Measurements from ENCODE around the gene HTRA3.

The HTRA3 gene

DNA sequence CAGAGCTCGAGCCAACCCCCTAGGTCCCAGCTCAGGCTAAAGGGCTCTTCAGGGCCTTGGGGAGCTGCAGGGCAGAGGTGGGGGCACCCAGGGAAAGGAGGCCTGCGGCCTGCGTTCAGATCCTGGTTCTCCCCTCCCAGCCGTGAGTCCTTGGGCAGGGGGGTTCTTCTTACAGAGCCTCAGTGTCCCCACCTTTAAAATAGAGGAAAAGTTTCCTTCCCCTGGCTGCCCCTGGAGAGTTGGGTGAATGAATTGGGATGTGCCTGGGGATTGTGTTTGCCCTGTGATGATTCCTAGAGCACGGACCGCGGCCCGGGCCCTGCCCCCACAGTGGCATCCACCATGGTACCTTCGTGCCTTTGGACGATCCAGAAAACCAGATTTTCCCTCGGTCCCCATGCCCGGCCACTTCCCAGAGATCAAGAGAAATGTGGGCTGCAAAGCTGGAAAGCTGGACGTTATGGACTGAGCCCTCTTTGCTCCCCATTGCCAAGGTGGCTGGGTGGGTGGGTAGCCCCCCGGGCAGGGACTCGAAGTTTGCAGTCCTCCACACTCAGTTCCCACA, 11.4 kb downstream of the HTRA3 start:
- no peak for DNase-seq (ENCODE audit: low spot score)

- no peak for DNase-seq (ENCODE audit: low spot score)
These were observed 12.1 kb downstream of the HTRA3 start for GRCh38 chr4:8281519-8282133.

GRCh38 chr4:8282134-8282641, 12.6 kb downstream of the HTRA3 start:
- no peak for DNase-seq (ENCODE audit: low spot score)

- DNase-seq (ENCODE audit: low spot score) = no peak
These were observed 13.2 kb downstream of the HTRA3 start for GRCh38 chr4:8282742-8283141.

- no peak for DNase-seq (ENCODE audit: low spot score)
These were observed 13.6 kb downstream of the HTRA3 start for GRCh38 chr4:8283161-8283560.

GRCh38 chr4:8283631-8284121, 14.1 kb downstream of the HTRA3 start:
- DNase-seq (ENCODE audit: low spot score) = no peak

GRCh38 chr4:8284391-8284790, 14.8 kb downstream of the HTRA3 start:
- DNase-seq (ENCODE audit: low spot score) = no peak

DNA sequence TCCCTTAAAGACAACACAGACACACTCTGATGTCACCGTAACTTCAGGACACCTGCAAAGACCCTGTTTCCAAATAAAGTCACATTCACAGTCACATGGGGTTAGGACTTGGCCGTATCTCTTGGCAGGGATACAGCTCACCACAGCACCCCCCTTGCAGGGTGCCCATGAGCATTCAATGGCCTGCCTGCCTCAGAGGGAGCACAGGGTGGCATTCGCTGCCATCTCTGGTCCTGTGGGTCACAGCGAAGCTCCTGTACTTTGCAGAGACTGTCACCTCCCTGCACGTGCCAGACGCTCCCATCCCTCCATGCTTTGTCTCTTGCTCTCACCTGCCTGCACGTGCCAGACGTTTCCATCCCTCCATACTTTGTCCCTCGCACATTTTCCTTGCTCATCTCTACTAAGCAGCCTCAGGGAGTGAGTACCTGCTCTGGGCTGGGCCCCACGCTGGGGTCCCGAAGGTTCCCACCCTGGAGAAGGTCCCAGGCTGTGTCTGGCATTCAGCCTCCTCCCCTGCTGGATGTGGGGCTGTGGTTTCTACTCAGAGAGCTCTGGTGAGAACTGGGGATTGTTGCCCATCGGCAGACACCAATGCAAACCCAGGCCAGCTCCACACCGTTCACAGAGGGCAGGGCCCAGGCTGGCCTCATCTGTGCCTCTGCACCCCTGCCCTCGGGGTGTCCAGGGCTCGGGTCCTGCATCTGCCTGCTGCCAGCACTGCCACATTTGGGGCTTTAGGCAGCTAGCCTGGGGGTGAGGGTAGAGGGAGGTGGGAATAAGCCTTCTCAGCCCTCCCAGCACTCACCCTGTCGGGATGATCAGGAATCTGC, 15.8 kb downstream of the HTRA3 start:
- no peak for DNase-seq (ENCODE audit: low spot score)

- no peak for DNase-seq (ENCODE audit: low spot score)
These were observed 16.6 kb downstream of the HTRA3 start for GRCh38 chr4:8285976-8286718.

GRCh38 chr4:8286719-8287342, 17.3 kb downstream of the HTRA3 start:
- DNase-seq (ENCODE audit: low spot score) = no peak

DNA sequence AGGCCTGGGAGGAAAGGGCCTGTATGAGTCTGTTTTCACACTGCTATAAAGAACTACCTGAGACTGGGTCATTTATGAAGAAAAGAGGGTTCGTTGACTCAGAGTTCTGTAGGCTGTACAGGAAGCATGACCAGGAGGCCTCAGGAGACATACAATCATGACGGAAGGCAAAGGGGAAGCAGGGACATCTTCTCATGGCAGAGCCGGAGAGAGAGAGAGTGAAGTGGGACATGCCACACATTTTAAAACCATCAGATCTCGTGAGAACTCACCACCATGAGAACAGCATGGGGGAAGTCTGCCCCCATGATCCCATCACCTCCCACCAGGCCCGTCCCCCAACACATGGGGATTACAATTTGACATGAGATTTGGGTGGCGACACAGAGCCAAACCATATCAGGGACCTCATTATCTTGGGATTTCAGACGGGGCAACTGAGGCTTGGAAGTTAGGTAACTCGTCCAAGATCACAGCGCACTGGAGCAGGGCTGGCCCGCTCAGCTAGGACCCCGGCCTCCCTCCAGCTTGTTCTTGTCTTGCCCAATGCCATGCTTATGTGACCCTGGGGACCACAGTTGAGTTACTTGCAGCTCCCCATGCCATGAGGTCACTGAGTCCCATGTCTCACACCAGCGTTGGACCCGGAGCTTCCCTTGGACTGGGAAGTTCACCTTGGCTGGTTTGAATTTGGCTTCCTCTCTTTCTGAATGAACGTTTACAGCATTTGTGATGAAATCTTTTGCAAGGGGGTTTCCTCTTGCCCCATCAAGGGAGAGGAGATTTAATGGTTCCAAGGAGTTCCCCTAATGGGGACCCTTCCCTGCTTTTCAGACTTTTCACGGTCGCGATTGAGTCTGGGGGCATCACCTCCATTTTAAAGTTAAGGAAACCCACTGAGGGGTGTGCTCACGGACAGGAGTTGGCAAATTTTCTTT, 18.1 kb downstream of the HTRA3 start:
- no peak for DNase-seq (ENCODE audit: low spot score)

DNA sequence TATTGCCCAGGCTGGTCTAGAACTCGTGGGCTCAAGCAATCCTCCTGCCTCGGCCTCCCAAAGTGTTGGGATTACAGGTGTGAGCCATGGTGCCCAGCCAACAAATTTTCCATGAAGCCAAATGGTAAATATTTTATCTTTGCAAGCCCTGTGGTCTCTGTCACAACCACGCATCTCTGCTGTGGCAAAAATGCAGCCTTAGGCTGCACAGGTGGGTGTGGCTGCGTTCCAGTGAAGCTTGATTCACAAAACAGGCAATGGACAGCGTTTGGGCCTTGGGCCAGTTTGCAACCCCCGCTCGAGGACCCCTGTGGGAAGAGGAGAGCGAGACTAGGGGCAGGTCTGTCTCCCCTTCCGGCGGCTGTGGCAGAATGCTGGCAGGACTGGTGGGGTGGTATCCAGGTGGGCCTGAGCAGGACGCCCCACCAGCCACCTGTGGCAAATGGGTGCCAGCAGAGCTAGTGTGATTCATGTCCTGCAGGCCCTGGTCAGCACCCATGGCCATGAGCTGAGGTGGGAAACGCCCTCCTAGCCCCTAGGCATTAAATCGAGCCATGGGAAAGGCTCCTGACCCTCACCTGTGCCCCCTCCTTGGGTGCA, 19.7 kb downstream of the HTRA3 start:
- no peak for DNase-seq (ENCODE audit: low spot score)

- no peak for DNase-seq (ENCODE audit: low spot score)
These were observed 20.6 kb downstream of the HTRA3 start for GRCh38 chr4:8289956-8290700.

DNA sequence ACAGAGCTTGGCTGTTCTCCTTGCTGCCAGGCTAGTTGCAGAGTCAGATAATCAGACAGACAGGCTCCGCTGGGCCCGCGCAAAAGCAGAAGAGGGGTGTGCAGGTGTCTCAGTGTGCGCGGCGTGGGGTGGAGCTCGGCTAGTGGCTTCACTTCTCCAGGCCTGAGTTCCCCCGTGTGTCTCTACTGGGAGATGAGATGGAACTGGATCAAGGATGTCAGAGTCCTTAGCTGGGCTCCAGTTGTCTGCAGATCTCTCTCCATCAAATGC, 21.1 kb downstream of the HTRA3 start:
- DNase-seq (ENCODE audit: low spot score) = no peak

DNA sequence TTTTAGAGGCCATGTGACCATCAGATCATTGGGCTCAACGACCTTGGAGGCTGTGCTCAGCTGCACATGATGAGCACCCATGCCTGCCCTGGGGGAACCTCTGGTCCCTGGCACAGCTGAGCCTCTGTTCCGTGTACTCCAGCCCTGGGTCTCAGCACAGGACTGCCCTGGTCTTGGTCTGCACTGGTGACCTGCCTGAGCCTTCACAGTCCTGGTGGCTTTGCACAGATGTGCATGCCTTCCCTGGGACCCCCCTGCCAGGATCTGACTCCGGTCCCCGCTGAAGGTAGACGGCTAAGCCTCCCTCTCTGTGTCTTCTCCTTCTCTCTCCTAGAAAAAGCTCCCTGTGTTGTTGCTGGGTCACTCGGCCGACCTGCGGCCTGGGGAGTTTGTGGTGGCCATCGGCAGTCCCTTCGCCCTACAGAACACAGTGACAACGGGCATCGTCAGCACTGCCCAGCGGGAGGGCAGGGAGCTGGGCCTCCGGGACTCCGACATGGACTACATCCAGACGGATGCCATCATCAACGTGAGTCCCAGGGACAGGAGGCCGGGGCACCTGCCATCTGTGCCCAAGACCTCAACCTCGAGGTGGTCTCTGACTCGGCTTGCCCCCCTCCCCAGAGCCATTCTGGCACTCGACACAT, 21.6 kb downstream of the HTRA3 start:
- no peak for DNase-seq (ENCODE audit: low spot score)

DNA sequence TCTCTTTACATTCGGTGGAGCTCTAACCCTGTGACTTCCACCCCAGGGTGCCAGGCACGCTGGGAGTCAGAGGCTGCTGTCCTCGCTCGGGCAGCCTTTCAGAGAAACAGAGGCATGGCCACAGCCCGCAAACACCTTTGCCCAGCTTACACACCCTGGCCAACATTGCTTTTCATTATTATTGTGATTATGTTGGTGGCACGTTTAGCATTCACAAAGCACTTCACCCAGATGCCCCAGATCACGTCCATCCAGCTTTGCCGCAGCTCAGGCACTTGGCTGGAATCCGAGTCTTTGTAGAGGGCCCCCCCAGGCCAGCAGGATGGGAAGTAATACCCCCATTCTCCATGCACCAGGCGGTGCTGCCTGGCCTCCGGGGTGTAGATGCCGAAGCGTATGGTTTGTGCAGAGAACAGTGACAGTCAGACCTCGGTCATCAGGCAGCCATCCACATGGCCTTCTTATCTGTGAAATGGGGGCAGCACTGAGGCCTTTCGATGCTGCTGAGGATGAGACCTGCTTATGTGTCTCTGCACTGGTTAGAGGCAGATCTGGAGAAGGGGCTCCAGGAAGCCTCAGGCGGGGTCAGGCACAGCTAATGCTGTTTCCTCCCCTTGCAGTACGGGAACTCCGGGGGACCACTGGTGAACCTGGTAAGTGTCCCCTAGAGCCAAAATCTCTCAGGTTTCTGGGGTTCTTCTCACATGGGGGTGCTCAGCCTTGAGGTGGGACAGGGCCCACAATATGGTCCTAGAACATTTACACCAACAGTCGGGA, 22.3 kb downstream of the HTRA3 start:
- DNase-seq (ENCODE audit: low spot score) = no peak

GRCh38 chr4:8292478-8293107, 23.0 kb downstream of the HTRA3 start:
- no peak for DNase-seq (ENCODE audit: low spot score)

Data from HuH-7.5 (cell line).